ENCODE data around the gene ADCK1.

ADCK1 gene

DNA sequence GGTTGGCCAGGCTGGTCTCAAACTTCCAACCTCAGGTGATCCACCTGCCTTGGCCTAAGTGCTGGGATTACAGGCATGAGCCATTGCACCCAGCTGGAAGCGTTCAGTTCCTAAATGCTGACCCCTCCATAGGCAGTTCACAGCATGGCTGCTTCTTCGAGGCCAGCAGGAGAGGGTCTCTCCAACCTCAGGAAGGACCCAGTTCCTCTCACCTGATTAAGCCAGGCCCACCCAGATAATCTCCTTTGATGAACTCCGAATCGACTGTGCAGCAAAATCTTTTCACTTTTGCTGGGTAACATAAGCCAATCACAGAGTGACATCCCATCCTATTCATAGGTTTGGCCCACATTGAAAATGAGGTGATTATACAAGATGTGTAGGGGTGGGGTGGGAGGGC, 165.1 kb downstream of the ADCK1 start:
- DNase-seq (ENCODE audit: low read depth), result no peak
- no peak for TF ChIP-seq CTCF (conservative IDR thresholded peaks at IDR 0.05; ENCODE audit: low read depth, low read length)
- H3K4me3 ChIP-seq (ENCODE audit: low read length), result no peak overlapping the region

DNA sequence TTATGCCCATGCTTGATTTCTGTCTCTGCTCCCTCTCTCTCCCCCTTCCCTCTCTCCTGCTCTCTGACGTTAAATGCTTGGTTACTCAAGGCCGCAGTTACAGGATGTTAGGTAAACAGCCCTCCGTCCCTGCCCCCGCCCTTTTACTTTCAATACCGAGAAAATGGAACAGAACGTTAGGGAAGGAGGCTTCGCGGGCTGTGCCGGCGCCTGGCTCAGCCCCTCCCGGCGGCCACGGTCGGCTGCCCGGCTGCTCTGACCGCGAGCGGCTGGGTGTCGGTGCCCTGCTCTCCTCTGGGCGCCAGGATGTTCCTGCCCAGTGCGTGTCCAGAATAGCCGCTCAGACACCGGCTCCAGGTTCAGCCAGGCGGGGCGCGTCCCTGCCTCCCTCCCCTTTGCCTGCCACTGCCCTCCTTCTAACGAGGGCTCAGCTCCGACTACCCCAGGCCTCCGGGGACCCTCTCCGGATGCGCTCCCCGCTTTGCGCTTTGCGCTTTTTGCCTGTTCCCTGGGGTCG, 166.1 kb downstream of the ADCK1 start:
- peak overlapping the region; percentile 15 for H3K4me3 ChIP-seq (ENCODE audit: low read length)
- TF ChIP-seq CTCF (conservative IDR thresholded peaks at IDR 0.05; ENCODE audit: low read depth, low read length), result no peak
- DNase-seq (ENCODE audit: low read depth), result no peak

GRCh38 chr14:77967110-77967509, 167.2 kb downstream of the ADCK1 start:
- no peak for DNase-seq (ENCODE audit: low read depth)
- no peak overlapping the region for H3K4me3 ChIP-seq (ENCODE audit: low read length)
- no peak for TF ChIP-seq CTCF (conservative IDR thresholded peaks at IDR 0.05; ENCODE audit: low read depth, low read length)

GRCh38 chr14:77970646-77971045, 170.7 kb downstream of the ADCK1 start:
- no peak overlapping the region for H3K4me3 ChIP-seq (ENCODE audit: low read length)
- no peak for DNase-seq (ENCODE audit: low read depth)
- TF ChIP-seq CTCF (conservative IDR thresholded peaks at IDR 0.05; ENCODE audit: low read depth, low read length), result no peak

DNA sequence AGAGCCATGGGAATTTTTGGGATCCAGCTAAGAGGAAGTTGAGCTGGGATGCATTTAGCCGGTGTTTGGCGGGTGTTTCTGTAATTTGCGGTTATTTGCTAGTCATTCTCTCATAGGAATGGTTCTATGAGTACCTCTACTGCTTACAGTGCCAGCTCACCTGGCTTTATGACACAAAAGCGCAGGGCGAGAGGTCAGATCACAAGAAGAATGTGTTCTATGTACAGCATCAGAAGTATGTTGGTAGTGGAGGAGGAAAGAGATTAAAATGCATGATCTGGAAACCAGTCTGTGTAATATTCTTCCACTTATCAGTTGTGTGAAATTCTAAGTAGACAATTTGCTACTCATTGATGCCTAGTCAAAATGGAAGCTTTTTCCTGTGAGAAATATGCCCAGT, 173.3 kb downstream of the ADCK1 start:
- no peak for DNase-seq (ENCODE audit: low read depth)
- no peak for TF ChIP-seq CTCF (conservative IDR thresholded peaks at IDR 0.05; ENCODE audit: low read depth, low read length)
- no peak overlapping the region for H3K4me3 ChIP-seq (ENCODE audit: low read length)

DNA sequence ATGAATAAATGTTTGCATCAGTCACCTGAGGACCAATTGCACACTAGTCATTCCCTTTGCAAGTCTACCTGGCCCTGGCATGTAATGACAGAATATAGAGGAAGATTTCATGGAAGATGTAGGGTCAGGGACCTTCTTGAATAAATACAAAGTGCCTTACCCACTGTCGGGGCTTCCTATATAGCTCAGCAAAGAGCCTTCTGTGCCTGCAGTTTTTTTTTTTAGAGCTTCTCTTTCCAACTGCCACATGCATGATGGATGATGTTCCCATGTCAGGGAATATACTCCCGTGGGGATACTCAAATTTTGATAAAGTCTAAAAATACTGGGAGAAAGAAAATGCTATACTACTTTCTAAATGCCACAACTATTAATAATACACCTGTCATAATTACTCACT, 176.7 kb downstream of the ADCK1 start:
- no peak overlapping the region for H3K4me3 ChIP-seq (ENCODE audit: low read length)
- no peak for TF ChIP-seq CTCF (conservative IDR thresholded peaks at IDR 0.05; ENCODE audit: low read depth, low read length)
- DNase-seq (ENCODE audit: low read depth), result no peak

DNA sequence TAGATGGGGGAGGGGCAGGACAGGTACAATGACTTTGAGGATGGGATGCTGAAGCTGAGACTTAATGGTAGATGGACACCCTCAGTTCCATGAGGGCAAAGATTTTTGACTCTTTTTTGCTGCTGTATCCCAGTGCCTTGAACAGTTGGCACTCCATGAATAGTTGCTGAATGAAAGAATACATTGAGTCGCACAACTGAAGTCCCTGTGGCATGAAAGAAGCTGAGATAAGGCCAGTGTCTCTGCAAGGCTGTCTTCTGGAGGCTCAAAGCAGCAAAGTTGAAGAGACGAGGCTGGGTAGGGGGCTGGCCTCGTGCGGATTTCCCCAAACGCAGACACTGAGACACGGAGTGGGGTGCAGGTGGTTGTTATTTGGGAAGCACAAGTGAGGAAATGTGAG, 179.3 kb downstream of the ADCK1 start:
- no peak for TF ChIP-seq CTCF (conservative IDR thresholded peaks at IDR 0.05; ENCODE audit: low read depth, low read length)
- no peak for DNase-seq (ENCODE audit: low read depth)
- no peak overlapping the region for H3K4me3 ChIP-seq (ENCODE audit: low read length)

Data from retinal pigment epithelial cell (primary cell).